SH-SY5Y (cell line): Measurements from ENCODE around the gene PDE3B.

Experiments used
- GATA2 ChIP-seq: IDR thresholded peaks from 2 replicates; pipeline ENCODE4 v1.6.1; 2011; ENCODE audit warnings: mild to moderate bottlenecking, low read depth, low read length
- GATA3 ChIP-seq: IDR thresholded peaks from 2 replicates; pipeline ENCODE4 v1.6.1; 2011; ENCODE audit warnings: low read depth, mild to moderate bottlenecking, low read length, moderate library complexity

- TF ChIP-seq GATA3 (no peak), GATA2 (no peak)
Observed at GRCh38 chr11:14882196-14882595, 238.6 kb downstream of the PDE3B start.
